Mesendoderm (in vitro differentiated cells): ENCODE results near the gene ERI3. TPM values are rescaled to one million over a fixed set of nuclear protein-coding genes. Genes with fewer than 3 reads are reported as not detected.

Experiments used
- small RNA-seq: library from polyadenylated mRNA; stranded (forward); fragments of <200 nt; extraction: miRNeasy Mini kit (QIAGEN cat#:217004); gene quantifications from one replicate; pipeline ENCODE3, GENCODE V24; 2013; ENCODE audit not compliant: insufficient read depth

ERI3 gene

Small RNA genes lying within 50 kb of the gene (small RNA-seq; reads per million reads assigned to genes)
- gene AL035417.1 (not detected), gene RNU6-369P (not detected)
